GM19324 (cell line): ENCODE data around the gene MRPL16.

Experiments
- ATAC-seq: cut with Tn5 transposase; IDR thresholded peaks from one replicate; pipeline ENCODE4 v1.9.1; 2021; ENCODE audit warnings: mild to moderate bottlenecking, moderate library complexity; ENCODE audit not compliant: unreplicated experiment, low FRiP score

Gene MRPL16

GRCh38 chr11:59776210-59777066, 34.1 kb downstream of the MRPL16 start:
- no peak for ATAC-seq

GRCh38 chr11:59773083-59773440, 37.5 kb downstream of the MRPL16 start:
- no peak for ATAC-seq

GRCh38 chr11:59771605-59772004, 39.0 kb downstream of the MRPL16 start:
- ATAC-seq, result no peak

GRCh38 chr11:59770869-59771268, 39.7 kb downstream of the MRPL16 start:
- ATAC-seq, result no peak

GRCh38 chr11:59770319-59770718, 40.3 kb downstream of the MRPL16 start:
- no peak for ATAC-seq

DNA sequence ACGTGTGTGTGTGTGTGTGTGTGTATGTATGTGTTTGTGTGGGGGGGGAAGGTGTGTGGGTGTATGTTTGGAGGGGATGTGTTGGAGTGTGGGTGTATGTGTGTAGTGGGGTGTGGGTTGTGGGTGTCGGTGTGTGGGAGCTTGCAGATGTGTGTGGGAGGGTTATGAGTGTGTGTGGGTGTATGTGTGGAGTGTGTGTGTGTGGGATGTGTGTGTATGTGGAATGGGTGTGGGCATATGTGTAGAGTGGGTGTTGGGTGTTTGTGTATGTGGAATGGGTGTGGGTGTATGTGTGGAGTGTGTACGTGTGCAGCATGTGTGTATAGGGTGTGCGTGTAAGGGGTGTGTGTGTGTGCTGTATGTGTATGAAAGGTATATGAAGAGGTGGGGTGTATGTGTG, 40.8 kb downstream of the MRPL16 start:
- no peak for ATAC-seq

DNA sequence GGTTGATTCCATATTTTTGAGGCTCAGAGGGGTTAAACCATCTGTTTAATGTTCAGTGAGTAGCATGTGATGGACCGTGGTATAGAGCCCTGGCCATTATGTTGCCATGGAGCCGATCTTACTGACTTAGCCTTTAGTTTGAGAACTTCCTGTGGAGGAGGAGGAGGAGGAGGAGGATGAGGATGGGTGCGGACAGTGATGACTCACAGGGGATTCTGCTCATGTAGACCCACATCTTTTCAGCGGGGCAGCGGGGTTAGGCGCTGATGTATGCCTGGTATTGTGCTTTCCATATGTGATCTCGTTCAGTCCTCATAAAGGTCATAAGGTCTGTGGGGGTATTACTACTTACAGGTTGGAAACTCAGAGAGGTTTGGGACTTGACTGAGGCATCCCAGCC, 41.5 kb downstream of the MRPL16 start:
- ATAC-seq, result no peak

DNA sequence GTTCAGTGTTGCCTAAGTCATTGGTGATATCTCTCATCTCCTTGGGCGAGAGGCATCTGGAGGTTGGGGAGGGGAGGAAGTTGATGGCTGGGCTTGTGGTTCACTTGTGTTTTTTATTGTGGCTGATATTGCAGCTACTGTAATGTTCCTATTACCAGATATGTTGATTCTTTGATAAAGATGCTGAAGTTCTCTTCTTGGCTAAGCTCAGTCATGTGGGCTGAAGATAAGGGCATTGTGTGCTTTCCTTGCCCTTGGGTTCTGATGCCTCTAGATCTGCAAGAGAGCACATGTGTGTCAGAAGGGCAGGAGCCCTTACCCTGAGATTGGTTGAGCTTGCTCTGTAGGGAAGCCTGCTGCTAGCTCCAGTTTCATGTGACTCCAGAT, 43.4 kb downstream of the MRPL16 start:
- ATAC-seq, result no peak

- ATAC-seq, result no peak
Measured at GRCh38 chr11:59766542-59767224, 43.9 kb downstream of the MRPL16 start.

DNA sequence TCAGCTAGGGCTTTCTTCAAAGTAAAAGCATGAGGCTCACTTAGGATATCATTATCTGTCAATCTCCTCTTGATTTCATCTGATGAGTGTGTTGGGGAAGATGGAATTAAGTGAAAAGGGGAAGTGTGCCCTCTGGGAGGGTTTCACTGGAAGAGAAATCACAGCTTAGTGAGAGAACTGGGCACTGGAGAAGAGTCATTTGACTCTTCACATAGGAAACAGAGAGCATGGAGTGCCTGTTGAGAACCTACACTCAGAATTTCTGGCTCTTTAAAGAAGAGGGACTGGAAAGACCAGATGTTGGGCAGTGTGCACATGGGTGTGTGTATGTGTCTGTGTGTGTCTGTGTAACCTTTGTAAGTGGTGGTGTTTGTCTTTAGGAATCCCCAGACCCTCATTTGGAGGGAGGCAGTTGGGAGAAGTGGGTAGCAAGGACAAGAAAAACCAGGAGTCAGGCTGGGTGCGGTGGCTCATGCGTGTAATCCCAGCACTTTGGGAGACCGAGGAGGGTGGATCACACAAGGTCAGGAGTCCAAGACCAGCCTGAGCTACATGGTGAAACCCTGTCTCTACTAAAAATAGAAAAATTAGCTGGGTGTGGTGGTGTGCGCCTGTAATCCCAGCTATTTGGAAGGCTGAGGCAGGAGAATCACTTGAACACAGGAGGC, 45.4 kb downstream of the MRPL16 start:
- no peak for ATAC-seq

DNA sequence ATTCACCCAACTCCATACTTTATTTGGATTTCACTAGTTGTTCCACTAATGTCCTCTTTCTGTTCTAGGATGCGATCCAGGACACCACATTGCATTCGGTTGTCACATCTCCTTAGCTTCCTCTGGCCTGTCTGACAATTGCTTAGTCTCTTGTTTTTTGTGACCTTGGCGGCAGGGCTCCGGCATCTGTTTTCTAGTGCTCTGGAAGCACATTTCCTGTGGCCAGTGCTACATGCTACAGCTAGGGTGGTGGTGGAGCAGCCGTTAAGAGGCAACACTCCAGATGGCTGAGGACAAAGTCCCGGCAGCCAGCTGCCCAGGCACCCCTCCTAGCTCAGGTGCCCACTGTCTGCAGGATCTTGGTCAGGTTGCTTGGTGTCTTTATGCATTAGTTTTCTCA, 48.6 kb downstream of the MRPL16 start:
- ATAC-seq, result no peak

GRCh38 chr11:59760771-59761170, 49.8 kb downstream of the MRPL16 start:
- ATAC-seq, result no peak

- ATAC-seq, result no peak
Measured at GRCh38 chr11:59759900-59760299, 50.7 kb downstream of the MRPL16 start.

DNA sequence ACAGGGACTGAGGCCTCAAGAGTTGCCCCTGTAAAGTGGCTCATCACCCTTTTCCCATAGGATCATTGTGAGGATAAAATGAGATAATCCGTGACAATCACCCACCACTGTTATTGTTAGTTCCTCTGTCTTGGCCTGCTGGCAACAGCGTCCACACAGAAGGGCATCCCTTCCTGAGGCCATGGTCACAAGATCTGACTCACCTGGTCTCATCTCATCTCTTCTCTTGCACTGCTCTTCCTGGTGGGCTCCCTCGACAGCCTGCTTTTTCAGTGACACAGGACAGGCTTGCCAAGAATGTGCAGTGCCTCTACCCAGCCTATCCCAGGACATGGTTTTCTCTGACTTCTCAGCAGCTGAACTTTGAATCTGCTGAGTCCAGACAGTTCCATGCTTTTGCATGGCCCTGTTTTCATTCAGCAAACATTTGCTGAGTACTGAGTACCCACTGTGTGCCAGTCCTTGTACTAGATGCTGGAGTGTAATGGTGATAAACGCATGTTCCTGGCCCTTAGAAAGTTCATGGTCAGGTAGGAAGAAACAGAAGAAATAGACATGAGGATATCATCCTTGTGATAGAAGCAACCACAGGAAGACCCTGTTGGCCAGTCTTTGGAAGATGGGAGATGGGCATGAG, 52.1 kb downstream of the MRPL16 start:
- no peak for ATAC-seq

- no peak for ATAC-seq
Measured at GRCh38 chr11:59756845-59757244, 53.7 kb downstream of the MRPL16 start.

- no peak for ATAC-seq
Measured at GRCh38 chr11:59756558-59756840, 54.1 kb downstream of the MRPL16 start.
